Ovary (tissue), 3 donors: ENCODE measurements around the gene INPP5E.

Source experiments
- CTCF ChIP-seq, 3 donors: fragments of 450-650 bp in 2 of 3; fragments of 200-600 bp in 1 of 3; IDR thresholded peaks; one replicate each; pipeline versions ENCODE4 v1.5.1 to v1.8.0; 2016 to 2022; ENCODE audit warnings: antibody characterized with exemption in 3 of 3, mild to moderate bottlenecking in 1 of 3
- EP300 ChIP-seq: sonication (generic); formaldehyde crosslinking; IDR thresholded peaks from one replicate; pipeline ENCODE4 v1.6.1; 2017; ENCODE audit warnings: antibody characterized with exemption
- POLR2A ChIP-seq: fragments of 450-650 bp; IDR thresholded peaks from one replicate; pipeline ENCODE4 v1.6.1; 2017; ENCODE audit warnings: antibody characterized with exemption, mild to moderate bottlenecking, moderate library complexity
- donor health status: DM: no; HTN: no; CAD: no.

DNA sequence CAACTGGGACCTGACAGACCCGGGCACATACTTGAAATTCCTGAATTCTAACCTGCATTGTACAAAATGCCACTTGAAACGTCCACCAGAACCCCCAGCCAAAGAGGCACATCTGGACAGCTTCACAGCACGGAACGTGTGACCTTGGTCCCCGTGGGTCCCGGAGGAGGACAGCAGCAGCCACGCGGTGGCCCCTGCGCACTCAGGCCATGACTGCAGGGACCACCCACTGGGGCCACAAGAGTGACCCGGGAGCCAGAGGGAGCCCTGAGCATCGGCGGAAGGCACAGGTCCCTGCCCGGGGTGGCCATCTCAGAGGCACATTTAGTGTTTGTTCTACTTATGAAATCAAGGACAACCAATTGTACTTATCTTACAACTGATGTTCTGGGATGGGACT lies 37.6 kb downstream of the INPP5E start:
- TF ChIP-seq CTCF (IDR thresholded peaks at IDR 0.05) (no peak), POLR2A (no peak), EP300 (no peak)
